ENCODE data around the gene MINDY2. TPM values are rescaled to one million over a fixed set of nuclear protein-coding genes. Genes with fewer than 3 reads are reported as not detected.

The MINDY2 gene
- total and polyA plus RNA-seq, 2 of the 8 experiments (the other 6 are each of a cell fraction or from before 2014, with no cell fraction given), result 3.1 to 25.7 TPM

DNA sequence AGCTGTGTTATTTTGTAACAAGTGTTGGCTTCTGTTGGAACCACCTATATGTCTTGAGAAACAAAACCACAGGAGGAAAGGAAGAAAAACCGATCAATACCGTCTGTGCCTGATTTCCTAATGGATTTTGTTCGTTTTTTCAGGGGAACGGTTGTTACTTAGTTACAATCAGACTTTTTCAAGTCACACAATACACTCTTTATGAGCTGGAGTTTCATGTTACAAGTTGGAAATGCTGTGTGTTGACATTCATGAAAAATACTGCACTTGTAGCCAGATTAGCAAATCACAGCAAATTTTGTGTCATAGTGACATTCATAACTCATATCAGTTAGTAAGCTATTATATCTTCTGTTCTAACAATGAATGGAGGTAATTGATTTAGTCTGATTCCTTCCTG is 83.5 kb downstream of the MINDY2 start:
- Histone ChIP-seq H3K27ac (ENCODE audit: low read depth, low read length) (no peak overlapping the region), H2BK5ac (ENCODE audit: low read depth, low read length) (no peak overlapping the region)
- FAIRE-seq, result no peak
- TF ChIP-seq HDAC6 (IDR thresholded peaks at IDR 0.05; ENCODE audit: low read depth, low read length) (no peak), TAF7 (optimal IDR thresholded peaks at IDR 0.05; ENCODE audit: borderline replicate concordance, low read depth, low read length) (no peak), TCF12 (IDR thresholded peaks at IDR 0.05; ENCODE audit: low read depth, low read length) (no peak), CHD1 (IDR thresholded peaks at IDR 0.05; ENCODE audit: low read depth, low read length) (no peak), CBX5 (IDR thresholded peaks at IDR 0.05; ENCODE audit: low read depth, low read length) (no peak), TEAD4 (IDR thresholded peaks at IDR 0.05; ENCODE audit: low read depth, low read length) (no peak), NANOG (IDR thresholded peaks at IDR 0.05; ENCODE audit: insufficient read depth, low read depth, low read length, poor library complexity, severe bottlenecking) (no peak), FOSL1 (IDR thresholded peaks at IDR 0.05; ENCODE audit: insufficient read depth, low read depth, low read length) (no peak), EGR1 (IDR thresholded peaks at IDR 0.05; ENCODE audit: borderline replicate concordance, low read depth, low read length) (no peak), BRCA1 (IDR thresholded peaks at IDR 0.05; ENCODE audit: low read depth, low read length) (no peak), JUN (IDR thresholded peaks at IDR 0.05; ENCODE audit: low read depth, low read length) (no peak), POLR2A (IDR thresholded peaks at IDR 0.05; ENCODE audit: control extremely low read depth in 1 of 2, low read depth in 2 of 2, low read length in 2 of 2) (no peak), RFX5 (IDR thresholded peaks at IDR 0.05; ENCODE audit: borderline replicate concordance, low read depth, low read length) (no peak), E2F6 (IDR thresholded peaks at IDR 0.05) (no peak), EP300 (IDR thresholded peaks at IDR 0.05; ENCODE audit: borderline replicate concordance in 1 of 2, low read depth in 2 of 2, low read length in 2 of 2) (no peak)

More for the DNA sequence above, 83.5 kb downstream of the MINDY2 start:
- no peaks in the 10 kb centered on the region for H3K27me3 ChIP-seq (replicated peaks in 1 of 4; ENCODE audit: control insufficient read depth in 3 of 4, extremely low read depth in 1 of 4, insufficient read depth in 3 of 4, low read length in 3 of 4)
- no peaks in the 10 kb centered on the region for H3K79me2 ChIP-seq (ENCODE audit: control insufficient read depth in 1 of 2, insufficient read depth in 2 of 2, low read length in 2 of 2)
- H4K20me1 ChIP-seq (replicated peaks in 1 of 2; ENCODE audit: control insufficient read depth in 1 of 2, insufficient read depth in 2 of 2, low read length in 2 of 2), result no peaks in the 10 kb centered on the region
- no peak overlapping the region for H2BK12ac ChIP-seq (ENCODE audit: low read depth, low read length)
- peaks cover 0 to 4% (median 0%) of the 10 kb centered on the region in 4 experiments; a peak in 1 of 8 replicates for H3K36me3 ChIP-seq (ENCODE audit: control insufficient read depth in 2 of 4, insufficient read depth in 4 of 4, low read length in 3 of 4)
- no peak for DNase-seq (ENCODE audit: low read depth in 1 of 2, low spot score in 2 of 2)
- no peak overlapping the region for H3K23ac ChIP-seq (ENCODE audit: insufficient read length)
- no peak overlapping the region for H3K4me3 ChIP-seq (ENCODE audit: extremely low read depth in 1 of 4, insufficient read depth in 2 of 4, low read depth in 3 of 4, low read length in 4 of 4)
- no peak overlapping the region for H2BK15ac ChIP-seq (ENCODE audit: low read length)
- H3K9ac ChIP-seq (replicated peaks in 1 of 4; ENCODE audit: extremely low read depth in 1 of 4, low read depth in 3 of 4, low read length in 3 of 4), result no peak overlapping the region
- no peak overlapping the region for H3K18ac ChIP-seq (ENCODE audit: extremely low read depth, low read length)
- no peak overlapping the region for H2AFZ ChIP-seq (ENCODE audit: low read length)
- no peaks in the 10 kb centered on the region for H3K4me1 ChIP-seq (replicated peaks in 1 of 4; ENCODE audit: control insufficient read depth in 3 of 4, insufficient read depth in 4 of 4, low read length in 3 of 4)
- no peak overlapping the region for H4K91ac ChIP-seq (replicated peaks; ENCODE audit: insufficient read length, low read length)
- POLR2A ChIA-PET (ENCODE audit: partially characterized antibody), result no interaction called here
- H2AK5ac ChIP-seq (ENCODE audit: low read depth, low read length), result no peak overlapping the region
- H3K4me2 ChIP-seq (ENCODE audit: insufficient read depth in 1 of 2, low read depth in 2 of 2, low read length in 2 of 2), result no peak overlapping the region
- no peak overlapping the region for H3K56ac ChIP-seq (replicated peaks; ENCODE audit: insufficient read length, low read depth, low read length)
- no peak overlapping the region for H2BK120ac ChIP-seq (replicated peaks; ENCODE audit: low read depth, low read length)
- H3K4ac ChIP-seq (replicated peaks; ENCODE audit: insufficient read length, low read depth, low read length), result no peak overlapping the region
- H3K79me1 ChIP-seq (ENCODE audit: low read depth, low read length), result no peaks in the 10 kb centered on the region
- WGBS, 2 experiments (ENCODE audit: extremely low coverage in 1 of 2, insufficient coverage in 1 of 2, insufficient read length in 1 of 2, insufficient replicate concordance in 2 of 2, low coverage in 1 of 2, low lambda C conversion rate in 2 of 2, missing lambda C conversion rate in 1 of 2), result 89% methylated on average over 4 of the region's 4 CpGs; no CpG with 5 or more reads in 1 of the 2 experiments
- CTCF ChIA-PET (ENCODE audit: partially characterized antibody), result interaction anchor here (1.5 kb wide), 1 partner anchor 28 kb away, joined by 4 read pairs; no protein-coding TSS in a partner anchor
- no peaks in the 10 kb centered on the region for H3K9me3 ChIP-seq (ENCODE audit: insufficient read depth in 2 of 2, low read depth in 1 of 2, low read length in 1 of 2)
- no peak overlapping the region for H4K8ac ChIP-seq (ENCODE audit: extremely low read depth, insufficient read depth, low read length)
- no peak overlapping the region for H2BK20ac ChIP-seq (ENCODE audit: low read length)
- no peaks in the 10 kb centered on the region for H3K23me2 ChIP-seq (ENCODE audit: low read depth, low read length)
- H4K5ac ChIP-seq (ENCODE audit: insufficient read length, low read depth, low read length), result no peak overlapping the region
- no peak overlapping the region for H3K14ac ChIP-seq (ENCODE audit: insufficient read length)

Measured in H1 (cell line).